Measurements from ENCODE around the gene PITX1.

- TF ChIP-seq EZH2phosphoT487 (IDR thresholded peaks at IDR 0.05; ENCODE audit: insufficient read depth, low read depth) (no peak), EZH2 (IDR thresholded peaks at IDR 0.05; ENCODE audit: insufficient read depth, poor library complexity, severe bottlenecking) (no peak)
Observed at GRCh38 chr5:135040034-135040332, 6.0 kb upstream of the PITX1 start.
